HepG2 (cell line): Measurements from ENCODE around the gene PIEZO1. TPM values are rescaled to one million over a fixed set of nuclear protein-coding genes. Genes with fewer than 3 reads are reported as not detected.

Experiments used
- ATF2 ChIP-seq: sonication (generic); formaldehyde crosslinking; IDR thresholded peaks from 2 replicates; pipeline ENCODE4 v1.4.0; 2020; ENCODE audit warnings: missing genetic modification reagents
- DMAP1 ChIP-seq: IDR thresholded peaks from 2 replicates; pipeline ENCODE4 v1.6.1; 2016
- FOXJ3 ChIP-seq: sonication (generic); formaldehyde crosslinking; IDR thresholded peaks from 2 replicates; pipeline ENCODE4 v1.4.0; 2020; ENCODE audit warnings: missing genetic modification reagents, mild to moderate bottlenecking, borderline replicate concordance
- KDM1A ChIP-seq: IDR thresholded peaks from 2 replicates; pipeline ENCODE4 v1.6.1; 2016; ENCODE audit warnings: missing compliant biosample characterization
- MED8 ChIP-seq: sonication (generic); formaldehyde crosslinking; IDR thresholded peaks from 2 replicates; pipeline ENCODE4 v1.8.1; 2023; ENCODE audit warnings: mild to moderate bottlenecking, missing genetic modification reagents; ENCODE audit not compliant: insufficient replicate concordance
- MXD4 ChIP-seq: IDR thresholded peaks from 2 replicates; pipeline ENCODE4 v1.6.1; 2016; ENCODE audit warnings: mild to moderate bottlenecking, missing biosample characterization, missing genetic modification reagents
- MXI1 ChIP-seq: IDR thresholded peaks from 3 replicates; pipeline ENCODE4 v1.6.1; 2012; ENCODE audit warnings: low read depth, low read length, inconsistent platforms, borderline replicate concordance
- NRL ChIP-seq: sonication (generic); formaldehyde crosslinking; IDR thresholded peaks from 2 replicates; pipeline ENCODE4 v1.5.0; 2020; ENCODE audit warnings: missing genetic modification reagents, mild to moderate bottlenecking, moderate library complexity, borderline replicate concordance
- REL ChIP-seq: sonication (generic); formaldehyde crosslinking; conservative IDR thresholded peaks from 2 replicates; pipeline ENCODE4 v1.8.0; 2022; ENCODE audit warnings: mild to moderate bottlenecking, missing genetic modification reagents, moderate library complexity
- SAFB2 ChIP-seq: sonication (generic); formaldehyde crosslinking; IDR thresholded peaks from 2 replicates; pipeline ENCODE4 v1.5.1; 2020; ENCODE audit warnings: missing genetic modification reagents, low read depth, mild to moderate bottlenecking, borderline replicate concordance
- SOX6 ChIP-seq, 2 experiments: fragments of 450-650 bp in 1 of 2; sonication (generic) in 1 of 2; formaldehyde crosslinking in 1 of 2; IDR thresholded peaks; 2 replicates each; pipeline versions ENCODE4 v1.4.0 to v1.6.1; 2017 to 2020; ENCODE audit warnings: antibody characterized with exemption in 1 of 2, mild to moderate bottlenecking in 1 of 2, missing genetic modification reagents in 1 of 2
- XBP1 ChIP-seq: sonication (generic); formaldehyde crosslinking; IDR thresholded peaks from 2 replicates; pipeline ENCODE4 v1.5.0; 2020; ENCODE audit warnings: missing genetic modification reagents
- ZBTB46 ChIP-seq: sonication (generic); formaldehyde crosslinking; IDR thresholded peaks from 2 replicates; pipeline ENCODE4 v1.4.0; 2020; ENCODE audit warnings: mild to moderate bottlenecking, missing genetic modification reagents, borderline replicate concordance
- ZMYM3 ChIP-seq: sonication (generic); formaldehyde crosslinking; IDR thresholded peaks from 2 replicates; pipeline ENCODE4 v1.5.1; 2020; ENCODE audit warnings: mild to moderate bottlenecking, missing genetic modification reagents
- ZNF136 ChIP-seq: sonication (generic); formaldehyde crosslinking; IDR thresholded peaks from 2 replicates; pipeline ENCODE4 v1.8.1; 2022; ENCODE audit warnings: low read depth, mild to moderate bottlenecking, moderate library complexity, missing genetic modification reagents
- ZNF230 ChIP-seq: sonication (generic); formaldehyde crosslinking; IDR thresholded peaks from 2 replicates; pipeline ENCODE4 v1.4.0; 2020; ENCODE audit warnings: mild to moderate bottlenecking, missing genetic modification reagents
- ZNF33B ChIP-seq: sonication (generic); formaldehyde crosslinking; IDR thresholded peaks from 2 replicates; pipeline ENCODE4 v1.5.1; 2020; ENCODE audit warnings: mild to moderate bottlenecking, missing genetic modification reagents
- ZNF350 ChIP-seq: sonication (generic); formaldehyde crosslinking; IDR thresholded peaks from 2 replicates; pipeline ENCODE4 v1.4.0; 2020; ENCODE audit warnings: mild to moderate bottlenecking, low read depth, missing genetic modification reagents, borderline replicate concordance
- ZNF460 ChIP-seq: sonication (generic); formaldehyde crosslinking; IDR thresholded peaks from 2 replicates; pipeline ENCODE4 v1.5.1; 2020; ENCODE audit warnings: missing genetic modification reagents, mild to moderate bottlenecking, borderline replicate concordance
- polyA plus RNA-seq, 8 experiments: library from polyadenylated mRNA; depleted of rRNA in 3 of 8; stranded (reverse) in 7 of 8; unstranded in 1 of 8; fragments of >200 nt; fragmentation: Illumina TruSeq in 4 of 8; extraction: Trizol in 4 of 8; gene quantifications; 2 replicates each; pipeline versions ENCODE4 v1.2.1 to v1.2.3, GENCODE V29; 2011 to 2016; ENCODE audit warnings: low read depth in 4 of 8, missing spikeins in 1 of 8, mixed read lengths in 1 of 8; ENCODE audit not compliant: insufficient read depth in 1 of 8
- total RNA-seq, 5 experiments: library from RNA; depleted of rRNA; stranded (reverse); fragments of >200 nt; fragmentation: Illumina TruSeq; extraction: Trizol; gene quantifications; 2 replicates each; pipeline ENCODE4 v1.2.3, GENCODE V29; 2016; ENCODE audit warnings: low read depth in 1 of 5
- TF ChIP-seq, protein P1 (sequence below): sonication (generic); formaldehyde crosslinking; IDR thresholded peaks from 2 replicates; pipeline ENCODE4 v1.5.0; 2020; ENCODE audit warnings: missing genetic modification reagents
- TF ChIP-seq, protein P2 (sequence below): IDR thresholded peaks from 2 replicates; pipeline ENCODE4 v1.6.1; 2018; ENCODE audit warnings: missing genetic modification reagents, mild to moderate bottlenecking, missing compliant biosample characterization
- TF ChIP-seq, protein P3 (sequence below): sonication (generic); formaldehyde crosslinking; IDR thresholded peaks from 2 replicates; pipeline ENCODE4 v1.8.0; 2023; ENCODE audit warnings: mild to moderate bottlenecking, missing genetic modification reagents

Gene PIEZO1
- total and polyA plus RNA-seq, 2 of the 13 experiments (the other 11 are each of a cell fraction or from before 2014, with no cell fraction given) = 67.9 to 85.0 TPM

DNA sequence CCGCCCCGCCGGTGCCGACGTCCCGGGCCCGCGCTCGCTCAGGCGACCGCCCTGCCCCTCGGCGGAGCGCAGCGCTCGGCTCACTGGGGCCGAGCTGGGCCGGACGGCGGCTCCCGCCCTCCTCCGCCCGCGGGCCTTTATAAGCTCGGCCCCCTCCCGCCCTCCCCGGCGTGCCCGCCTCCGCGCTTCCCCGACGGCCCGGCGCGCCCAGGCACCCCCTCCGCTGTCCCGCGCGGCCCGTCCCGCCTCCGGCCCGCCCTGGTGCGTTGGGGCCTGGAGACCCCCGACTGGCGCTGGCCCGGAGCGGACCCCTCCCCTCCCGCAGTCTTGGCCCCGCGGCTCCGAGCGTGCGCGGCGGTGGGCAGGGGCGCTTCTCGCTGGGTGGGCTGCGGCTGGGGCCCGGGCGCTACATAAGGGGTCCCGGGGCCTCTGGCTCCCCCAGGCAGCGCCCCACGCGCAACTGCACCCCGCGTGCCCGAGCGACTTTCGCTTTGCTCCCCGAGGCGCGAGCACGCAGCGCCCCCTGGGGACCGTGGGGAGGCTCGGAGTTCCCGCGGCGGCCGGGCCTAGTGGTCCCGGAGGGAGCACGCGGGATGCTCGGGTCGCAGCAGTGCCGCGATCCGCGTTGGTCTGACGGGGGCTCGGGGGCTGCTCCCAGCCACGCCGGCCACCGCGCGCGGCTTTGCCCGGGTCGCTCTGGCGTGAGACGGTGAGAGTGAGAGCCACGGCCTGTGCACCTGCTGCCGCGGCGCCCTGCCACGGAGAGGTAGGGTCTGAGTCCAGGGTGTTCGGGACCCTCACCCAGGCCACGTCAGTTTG lies at the start of gene PIEZO1 (continued):
- peak; percentile 48; the same call in 1 of the 3 replicates for TF ChIP-seq MXI1
- peak; percentile 84; the same call in 1 of the 2 replicates for TF ChIP-seq ZNF33B
- peak; percentile 25; the same call in 1 of the 2 replicates for TF ChIP-seq ATF2 (CRISPR knock-in tag)
- TF ChIP-seq SOX6 (IDR thresholded peaks at IDR 0.05) = no peak
- TF ChIP-seq SOX6 (CRISPR knock-in tag; IDR thresholded peaks at IDR 0.05) = peak; percentile 27; the same call in 1 of the 2 replicates
- no peak for TF ChIP-seq FOXJ3 (CRISPR knock-in tag)
- peak; percentile 57; the same call in 1 of the 2 replicates for TF ChIP-seq REL (CRISPR knock-in tag)
- 0 out of 2 replicates have a peak, but pooled peaks have one; percentile 21 for TF ChIP-seq ZNF230
- no peak for TF ChIP-seq XBP1 (CRISPR knock-in tag)
- TF ChIP-seq, protein P1, sequence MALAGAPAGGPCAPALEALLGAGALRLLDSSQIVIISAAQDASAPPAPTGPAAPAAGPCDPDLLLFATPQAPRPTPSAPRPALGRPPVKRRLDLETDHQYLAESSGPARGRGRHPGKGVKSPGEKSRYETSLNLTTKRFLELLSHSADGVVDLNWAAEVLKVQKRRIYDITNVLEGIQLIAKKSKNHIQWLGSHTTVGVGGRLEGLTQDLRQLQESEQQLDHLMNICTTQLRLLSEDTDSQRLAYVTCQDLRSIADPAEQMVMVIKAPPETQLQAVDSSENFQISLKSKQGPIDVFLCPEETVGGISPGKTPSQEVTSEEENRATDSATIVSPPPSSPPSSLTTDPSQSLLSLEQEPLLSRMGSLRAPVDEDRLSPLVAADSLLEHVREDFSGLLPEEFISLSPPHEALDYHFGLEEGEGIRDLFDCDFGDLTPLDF (CRISPR knock-in tag) = no peak
- peak; percentile 58 for TF ChIP-seq ZNF350 (CRISPR knock-in tag)
- TF ChIP-seq SAFB2 (CRISPR knock-in tag) = peak; percentile 88
- peak; percentile 19; the same call in 1 of the 2 replicates for TF ChIP-seq ZNF460 (CRISPR knock-in tag)
- peak; percentile 37; the same call in 1 of the 2 replicates for TF ChIP-seq MXD4
- peak; percentile 80; the same call in 1 of the 2 replicates for TF ChIP-seq ZNF136 (CRISPR knock-in tag)
- peak; percentile 83 for TF ChIP-seq NRL (CRISPR knock-in tag)
- peak; percentile 32; the same call in 1 of the 2 replicates for TF ChIP-seq DMAP1 (CRISPR knock-in tag)
- peak; percentile 53 for TF ChIP-seq MED8
- TF ChIP-seq, protein P2, sequence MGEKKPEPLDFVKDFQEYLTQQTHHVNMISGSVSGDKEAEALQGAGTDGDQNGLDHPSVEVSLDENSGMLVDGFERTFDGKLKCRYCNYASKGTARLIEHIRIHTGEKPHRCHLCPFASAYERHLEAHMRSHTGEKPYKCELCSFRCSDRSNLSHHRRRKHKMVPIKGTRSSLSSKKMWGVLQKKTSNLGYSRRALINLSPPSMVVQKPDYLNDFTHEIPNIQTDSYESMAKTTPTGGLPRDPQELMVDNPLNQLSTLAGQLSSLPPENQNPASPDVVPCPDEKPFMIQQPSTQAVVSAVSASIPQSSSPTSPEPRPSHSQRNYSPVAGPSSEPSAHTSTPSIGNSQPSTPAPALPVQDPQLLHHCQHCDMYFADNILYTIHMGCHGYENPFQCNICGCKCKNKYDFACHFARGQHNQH (CRISPR knock-in tag) = 0 out of 2 replicates have a peak, but pooled peaks have one; percentile 51
- peak; percentile 69 for TF ChIP-seq ZBTB46
- TF ChIP-seq ZMYM3 (CRISPR knock-in tag) = no peak
- TF ChIP-seq, protein P3, sequence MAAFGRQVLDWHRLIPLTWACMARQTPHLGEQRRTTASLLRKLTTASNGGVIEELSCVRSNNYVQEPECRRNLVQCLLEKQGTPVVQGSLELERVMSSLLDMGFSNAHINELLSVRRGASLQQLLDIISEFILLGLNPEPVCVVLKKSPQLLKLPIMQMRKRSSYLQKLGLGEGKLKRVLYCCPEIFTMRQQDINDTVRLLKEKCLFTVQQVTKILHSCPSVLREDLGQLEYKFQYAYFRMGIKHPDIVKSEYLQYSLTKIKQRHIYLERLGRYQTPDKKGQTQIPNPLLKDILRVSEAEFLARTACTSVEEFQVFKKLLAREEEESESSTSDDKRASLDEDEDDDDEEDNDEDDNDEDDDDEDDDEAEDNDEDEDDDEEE (CRISPR knock-in tag) = 0 out of 2 replicates have a peak, but pooled peaks have one; percentile 37
- peak; percentile 42; the same call in 1 of the 2 replicates for TF ChIP-seq KDM1A (CRISPR knock-in tag)
